Transverse colon (tissue), 4 donors: ENCODE results near the gene PKP1. TPM values are rescaled to one million over a fixed set of nuclear protein-coding genes. Genes with fewer than 3 reads are reported as not detected.

Experiments used
- DNase-seq: peaks from one replicate; pipeline ENCODE4 v3.0.0-alpha.2; 2019
- H3K27ac ChIP-seq, 4 donors: fragments of 200-600 bp; sonication (generic); 2 replicates each; pipeline ENCODE4 v1.5.1; 2016 to 2018; ENCODE audit warnings: inconsistent platforms in 4 of 4
- H3K27me3 ChIP-seq: fragments of 200-600 bp; sonication (generic); 2 replicates; pipeline ENCODE4 v1.5.1; 2017; ENCODE audit warnings: inconsistent platforms
- H3K36me3 ChIP-seq, 4 donors: fragments of 200-600 bp; sonication (generic); 2 replicates each; pipeline ENCODE4 v1.5.1; 2017 to 2019; ENCODE audit warnings: inconsistent platforms in 4 of 4
- H3K4me1 ChIP-seq, 4 donors: fragments of 200-600 bp; sonication (generic); 2 replicates each; pipeline ENCODE4 v1.5.1; 2017 to 2020; ENCODE audit warnings: inconsistent platforms in 4 of 4
- H3K4me3 ChIP-seq, 4 donors: fragments of 200-600 bp; sonication (generic); 1 replicate in 1 of 4; 2 replicates in 3 of 4; pipeline versions ENCODE4 v1.5.1 to v1.6.1; 2017 to 2019; ENCODE audit warnings: inconsistent platforms in 4 of 4
- H3K9me3 ChIP-seq, 2 donors: fragments of 200-600 bp; sonication (generic); 2 replicates each; pipeline ENCODE4 v1.5.1; 2017 to 2019; ENCODE audit warnings: inconsistent platforms in 2 of 2
- CTCF ChIP-seq, 5 experiments: fragments of 200-600 bp in 3 of 5; fragments of 450-650 bp in 2 of 5; sonication (generic) in 3 of 5; IDR thresholded peaks; 1 replicate in 2 of 5; 2 replicates in 3 of 5; pipeline ENCODE4 v1.5.1; 2016 to 2017; ENCODE audit warnings: antibody characterized with exemption in 5 of 5, inconsistent platforms in 3 of 5, mild to moderate bottlenecking in 2 of 5, moderate library complexity in 1 of 5
- EP300 ChIP-seq: sonication (generic); formaldehyde crosslinking; IDR thresholded peaks from one replicate; pipeline ENCODE4 v1.6.1; 2017; ENCODE audit warnings: antibody characterized with exemption, low read depth
- POLR2A ChIP-seq: fragments of 450-650 bp; IDR thresholded peaks from one replicate; pipeline ENCODE4 v1.6.1; 2016; ENCODE audit warnings: antibody characterized with exemption, mild to moderate bottlenecking, moderate library complexity
- POLR2AphosphoS5 ChIP-seq, 3 donors: sonication (generic); formaldehyde crosslinking; IDR thresholded peaks; one replicate each; pipeline ENCODE4 v1.6.1; 2016; ENCODE audit warnings: antibody characterized with exemption in 3 of 3
- WGBS, 2 donors: methylation state at CpG; one replicate each; pipeline ENCODE4 v1.1.5; 2018; ENCODE audit warnings: low coverage in 1 of 2; 5-methylcytosine and 5-hydroxymethylcytosine counted together
- in situ Hi-C, 4 donors: fragments of 200-750 bp; cut with MboI; loops; one replicate each; pipeline versions ENCODE4 v1.15.0 to v1.15.1; 2017; ENCODE audit warnings: low sequenced_read_pairs in 3 of 4, low pct_ligation_motif_present in 1 of 4, low pct_unique_long_range_greater_than_20kb in 1 of 4
- intact Hi-C: fragments of 100-400 bp; cut with DNase I; formaldehyde crosslinking; loops from one replicate; pipeline ENCODE4 v1.15.1; 2023; ENCODE audit warnings: low total_unique reads
- total RNA-seq, 4 donors: library from RNA; depleted of rRNA; stranded (reverse); fragments of >200 nt; gene quantifications; one replicate each; pipeline ENCODE4 v1.1.0, GENCODE V29; 2016

The PKP1 gene
- total RNA-seq, 4 donors from 2014 or later, result 0.14 to 0.32 TPM; not detected in 2

DNA sequence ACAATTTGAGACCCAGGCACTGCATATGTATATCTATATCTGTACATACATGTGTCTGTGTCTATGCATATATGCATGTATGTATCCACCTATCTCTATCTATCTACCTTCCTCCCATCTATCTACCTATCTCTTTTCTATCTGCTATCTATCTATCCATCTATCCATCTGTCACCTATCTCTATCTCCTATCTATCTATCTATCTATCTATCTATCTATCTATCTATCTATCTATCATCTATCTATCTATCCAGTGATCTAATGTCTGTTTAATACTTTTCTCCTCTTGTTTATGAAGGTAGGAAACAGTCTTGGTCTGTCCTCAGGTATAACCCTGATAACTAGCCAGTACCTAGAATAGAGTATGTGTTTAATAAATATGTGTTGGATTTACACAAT, 68.3 kb downstream of the PKP1 start:
- Histone ChIP-seq H3K36me3 (no peaks in the 10 kb centered on the region), H3K4me1 (no peaks in the 10 kb centered on the region), H3K9me3 (no peaks in the 10 kb centered on the region), H3K4me3 (no peak overlapping the region), H3K27ac (no peak overlapping the region), H3K27me3 (peaks cover 17% of the 10 kb centered on the region)
- in situ Hi-C loops, result loop anchor here in 3 of 4 donors (10.0 to 25.0 kb wide), 2 partner anchors 87 to 89 kb away; no protein-coding TSS in a partner anchor
- DNase-seq, result no peak
- intact Hi-C loops, result no loop called here
- TF ChIP-seq POLR2AphosphoS5 (IDR thresholded peaks at IDR 0.05) (no peak), EP300 (no peak), POLR2A (no peak), CTCF (IDR thresholded peaks at IDR 0.05) (no peak)

GRCh38 chr1:201353186-201353940, 70.1 kb downstream of the PKP1 start:
- no peak for DNase-seq
- H3K27me3 ChIP-seq, result peaks cover 10% of the 10 kb centered on the region
- H3K9me3 ChIP-seq, result no peaks in the 10 kb centered on the region
- no peaks in the 10 kb centered on the region for H3K4me1 ChIP-seq
- H3K4me3 ChIP-seq, result no peak overlapping the region
- in situ Hi-C loops (loop anchor here in 3 of 4 donors (10.0 to 25.0 kb wide), 2 partner anchors 89 to 91 kb away; no protein-coding TSS in a partner anchor), intact Hi-C loops (no loop called here)
- TF ChIP-seq POLR2A (no peak), CTCF (IDR thresholded peaks at IDR 0.05) (no peak)
- no peaks in the 10 kb centered on the region for H3K36me3 ChIP-seq
- H3K27ac ChIP-seq, result no peak overlapping the region
- 63 to 70% methylated on average over 2 to 12 of the region's 13 CpGs for WGBS, 2 donors

DNA sequence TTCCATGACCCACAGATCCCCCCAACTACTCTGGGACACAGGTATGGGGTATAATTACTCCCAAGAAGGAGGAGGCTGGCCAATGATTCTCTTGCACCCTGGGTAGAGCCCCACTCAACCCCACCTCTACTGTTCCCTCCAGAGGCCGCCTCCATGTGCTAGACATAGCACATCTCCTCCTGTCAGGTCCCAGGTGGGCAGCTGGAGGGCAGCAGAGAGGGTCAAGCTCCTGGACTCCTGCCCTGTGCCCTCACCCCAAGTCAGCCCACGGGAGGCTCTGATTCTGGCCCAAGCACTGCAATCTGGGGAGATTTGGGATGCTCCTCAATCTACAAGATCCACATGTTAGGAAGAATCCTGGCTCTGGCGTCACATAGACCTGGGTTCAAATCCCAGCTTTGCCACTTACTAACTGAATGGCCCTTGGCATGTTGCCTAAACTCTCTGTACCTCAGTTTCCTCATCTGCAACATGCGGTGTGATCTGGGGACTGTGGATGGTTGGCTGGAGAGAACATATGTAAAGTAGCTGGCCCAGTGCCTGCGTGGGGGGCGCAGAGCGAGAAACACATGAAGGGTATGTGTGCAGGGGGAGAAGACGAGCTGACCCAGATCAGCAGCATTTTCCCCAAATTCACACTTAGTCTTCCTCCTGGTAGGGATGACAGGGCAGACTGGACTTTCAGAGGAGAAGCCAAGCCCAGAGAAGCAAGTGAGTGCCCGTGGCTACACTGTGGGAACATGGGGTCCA, 71.0 kb downstream of the PKP1 start:
- Histone ChIP-seq H3K27me3 (peaks cover 7% of the 10 kb centered on the region), H3K9me3 (no peaks in the 10 kb centered on the region), H3K4me3 (no peak overlapping the region), H3K36me3 (no peaks in the 10 kb centered on the region), H3K4me1 (no peaks in the 10 kb centered on the region), H3K27ac (no peak overlapping the region)
- intact Hi-C loops (no loop called here), in situ Hi-C loops (loop anchor here in 3 of 4 donors (10.0 to 25.0 kb wide), 2 partner anchors 90 to 92 kb away; no protein-coding TSS in a partner anchor)
- TF ChIP-seq CTCF (IDR thresholded peaks at IDR 0.05), result no peak
- TF ChIP-seq EP300, result no peak
- TF ChIP-seq POLR2A, result no peak
- no peak for TF ChIP-seq POLR2AphosphoS5 (IDR thresholded peaks at IDR 0.05)
- DNase-seq, result no peak
- WGBS, 2 donors, result 89% methylated on average over 9 of the region's 9 CpGs; no CpG with 5 or more reads in 1 of the 2 donors

DNA sequence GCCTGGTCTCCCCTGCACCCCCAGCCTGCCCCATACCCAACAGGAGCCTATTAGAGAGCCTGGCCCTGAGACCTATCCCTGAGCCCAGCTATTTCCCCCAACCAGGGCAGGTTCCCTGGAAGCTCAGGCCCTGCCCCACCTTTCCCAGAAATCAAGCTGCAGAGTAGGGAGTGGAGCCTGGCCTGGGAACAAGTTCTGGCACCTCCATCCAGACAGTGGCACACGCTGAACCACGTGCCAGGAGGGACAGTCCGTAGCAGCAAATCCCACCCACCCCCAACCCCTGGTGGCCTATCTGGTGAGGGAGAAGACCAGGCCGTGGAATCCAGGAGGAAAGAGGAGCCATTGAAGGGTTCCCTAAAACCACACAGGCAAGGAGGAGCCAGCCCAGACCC, 71.6 kb downstream of the PKP1 start:
- Histone ChIP-seq H3K36me3 (no peaks in the 10 kb centered on the region), H3K4me1 (no peaks in the 10 kb centered on the region), H3K27me3 (peaks cover 6% of the 10 kb centered on the region), H3K4me3 (no peak overlapping the region), H3K27ac (no peak overlapping the region), H3K9me3 (no peaks in the 10 kb centered on the region)
- TF ChIP-seq CTCF (IDR thresholded peaks at IDR 0.05) (no peak), POLR2A (no peak), EP300 (no peak), POLR2AphosphoS5 (IDR thresholded peaks at IDR 0.05) (no peak)
- intact Hi-C loops, result no loop called here
- 77% methylated on average over 4 of the region's 4 CpGs; no CpG with 5 or more reads in 1 of the 2 donors for WGBS, 2 donors
- DNase-seq, result no peak
- in situ Hi-C loops, result loop anchor here in 3 of 4 donors (10.0 to 25.0 kb wide), 2 partner anchors 90 to 93 kb away; no protein-coding TSS in a partner anchor
